Upper lobe of left lung (tissue), 4 donors: ENCODE results near the gene LRRC18.

Source experiments
- CTCF ChIP-seq, 6 experiments: fragments of 450-650 bp in 4 of 6; fragments of 200-600 bp in 2 of 6; sonication (generic) in 2 of 6; IDR thresholded peaks; one replicate each; pipeline ENCODE4 v1.5.1; 2016 to 2019; ENCODE audit warnings: antibody characterized with exemption in 6 of 6
- EP300 ChIP-seq, 4 donors: sonication (generic); formaldehyde crosslinking; IDR thresholded peaks; one replicate each; pipeline ENCODE4 v1.5.1; 2017; ENCODE audit warnings: antibody characterized with exemption in 4 of 4, control low read depth in 2 of 4
- POLR2A ChIP-seq, 4 donors: fragments of 450-650 bp; IDR thresholded peaks; one replicate each; pipeline ENCODE4 v1.5.1; 2016 to 2017; ENCODE audit warnings: antibody characterized with exemption in 4 of 4, mild to moderate bottlenecking in 2 of 4
- POLR2AphosphoS5 ChIP-seq, 2 donors: sonication (generic); formaldehyde crosslinking; IDR thresholded peaks; one replicate each; pipeline ENCODE4 v1.5.1; 2017; ENCODE audit warnings: antibody characterized with exemption in 2 of 2

- TF ChIP-seq POLR2AphosphoS5 (IDR thresholded peaks at IDR 0.05) (no peak), CTCF (IDR thresholded peaks at IDR 0.05) (no peak), POLR2A (IDR thresholded peaks at IDR 0.05) (no peak), EP300 (IDR thresholded peaks at IDR 0.05) (no peak)
Measured at GRCh38 chr10:48902096-48902495, 37.5 kb downstream of the LRRC18 start.
